Natural killer cell (primary cell): Measurements from ENCODE around the gene NAGLU. TPM values are rescaled to one million over a fixed set of nuclear protein-coding genes. Genes with fewer than 3 reads are reported as not detected.

ENCODE experiments used
- ATAC-seq, 3 donors: fragments of 150-1000 bp in 2 of 3; fragments of 200-7000 bp in 1 of 3; cut with Tn5 transposase; 1 replicate in 1 of 3; 2 replicates in 2 of 3; pipeline ENCODE4 v1.10.0; 2021; ENCODE audit warnings: mild to moderate bottlenecking in 2 of 3, moderate library complexity in 2 of 3
- DNase-seq, 2 donors: peaks; one replicate each; pipeline versions ENCODE4 v3.0.0 to v3.0.0-alpha.2; 2013 to 2021; ENCODE audit warnings: mixed read lengths in 1 of 2
- H3K27ac ChIP-seq: one replicate; pipeline ENCODE4 v1.5.1; 2013; ENCODE audit warnings: mild to moderate bottlenecking, low read length
- H3K27me3 ChIP-seq: one replicate; pipeline ENCODE4 v1.6.1; 2013; ENCODE audit warnings: low read length; ENCODE audit not compliant: control insufficient read depth, insufficient read depth
- H3K36me3 ChIP-seq: one replicate; pipeline ENCODE4 v1.6.1; 2013; ENCODE audit warnings: low read length; ENCODE audit not compliant: control insufficient read depth, insufficient read depth
- H3K4me1 ChIP-seq: one replicate; pipeline ENCODE4 v1.6.1; 2013; ENCODE audit warnings: low read length; ENCODE audit not compliant: control insufficient read depth, insufficient read depth
- H3K4me3 ChIP-seq: one replicate; pipeline ENCODE4 v1.5.1; 2013; ENCODE audit warnings: low read length
- H3K9me3 ChIP-seq: one replicate; pipeline ENCODE4 v1.6.1; 2013; ENCODE audit warnings: low read length; ENCODE audit not compliant: control insufficient read depth, insufficient read depth
- H3K27ac Mint-ChIP-seq, 2 donors: one replicate each; pipeline ENCODE4 v1.8.0; 2022; ENCODE audit warnings: mild to moderate bottlenecking in 2 of 2, mixed read lengths in 2 of 2, moderate library complexity in 1 of 2
- H3K27me3 Mint-ChIP-seq, 2 donors: one replicate each; pipeline ENCODE4 v1.8.0; 2022; ENCODE audit warnings: low read depth in 2 of 2, mixed read lengths in 2 of 2
- H3K36me3 Mint-ChIP-seq: one replicate; pipeline ENCODE4 v1.8.0; 2022; ENCODE audit warnings: mixed read lengths
- H3K4me1 Mint-ChIP-seq, 2 donors: one replicate each; pipeline ENCODE4 v1.8.0; 2022; ENCODE audit warnings: mixed read lengths in 2 of 2
- H3K4me3 Mint-ChIP-seq: one replicate; pipeline ENCODE4 v1.8.0; 2022; ENCODE audit warnings: mild to moderate bottlenecking, moderate library complexity, mixed read lengths
- H3K9me3 Mint-ChIP-seq, 2 donors: one replicate each; pipeline ENCODE4 v1.8.0; 2022; ENCODE audit warnings: mixed read lengths in 2 of 2
- WGBS: methylation state at CpG from one replicate; pipeline ENCODE4 v1.1.7; 2013; ENCODE audit warnings: missing lambda C conversion rate; ENCODE audit not compliant: insufficient coverage; 5-methylcytosine and 5-hydroxymethylcytosine counted together
- intact Hi-C: fragments of 100-400 bp; cut with micrococcal nuclease; formaldehyde crosslinking; loops from one replicate; pipeline ENCODE4 v1.14.2; 2022
- total RNA-seq, 4 donors: library from RNA; stranded (reverse); fragments of 120-200 nt in 1 of 4; gene quantifications; one replicate each; pipeline versions ENCODE4 v1.2.3 to v1.2.4, GENCODE V29; 2013 to 2022
- TF ChIP-seq, protein P1 (sequence below): fragments of 200-600 bp; IDR thresholded peaks from one replicate; pipeline ENCODE4 v1.8.0; 2022; ENCODE audit warnings: antibody characterized with exemption

NAGLU gene
- total RNA-seq, 3 donors from 2014 or later (not counting 1 experiment from before 2014, with no cell fraction given), result 34.8 to 44.3 (median 36.4) TPM

DNA sequence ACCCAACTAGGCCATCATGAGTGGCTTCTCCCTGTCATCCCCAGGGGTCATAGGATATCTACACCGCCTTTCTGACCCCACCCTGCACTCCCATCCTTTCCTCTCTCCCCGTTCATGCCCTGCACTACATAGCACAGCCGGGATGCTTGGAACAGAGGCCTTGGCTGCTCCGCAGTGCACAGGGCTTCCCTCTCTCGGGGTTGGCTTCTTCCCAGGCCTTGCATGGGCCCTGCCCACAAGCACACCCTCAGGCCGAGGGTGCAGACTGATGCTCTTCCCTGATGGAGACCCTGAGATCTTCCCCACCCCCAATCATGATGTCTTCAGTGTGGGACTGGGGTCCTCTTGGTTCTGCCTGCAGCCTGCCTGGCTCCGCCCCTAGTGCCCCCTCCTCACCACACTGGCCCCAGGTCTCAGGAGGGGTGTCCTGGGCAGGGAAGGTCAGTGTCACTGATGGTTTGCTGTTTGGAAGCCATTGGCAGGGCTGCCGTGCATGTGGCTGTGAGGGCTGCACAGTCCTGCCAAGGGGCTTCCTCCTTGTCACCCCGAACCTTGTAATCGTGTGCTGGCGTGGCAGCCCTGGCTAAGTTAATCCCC is 14.3 kb upstream of the NAGLU start:
- H3K4me3 Mint-ChIP-seq, result no peak overlapping the region
- no peak for DNase-seq
- intact Hi-C loops, result no loop called here

DNA sequence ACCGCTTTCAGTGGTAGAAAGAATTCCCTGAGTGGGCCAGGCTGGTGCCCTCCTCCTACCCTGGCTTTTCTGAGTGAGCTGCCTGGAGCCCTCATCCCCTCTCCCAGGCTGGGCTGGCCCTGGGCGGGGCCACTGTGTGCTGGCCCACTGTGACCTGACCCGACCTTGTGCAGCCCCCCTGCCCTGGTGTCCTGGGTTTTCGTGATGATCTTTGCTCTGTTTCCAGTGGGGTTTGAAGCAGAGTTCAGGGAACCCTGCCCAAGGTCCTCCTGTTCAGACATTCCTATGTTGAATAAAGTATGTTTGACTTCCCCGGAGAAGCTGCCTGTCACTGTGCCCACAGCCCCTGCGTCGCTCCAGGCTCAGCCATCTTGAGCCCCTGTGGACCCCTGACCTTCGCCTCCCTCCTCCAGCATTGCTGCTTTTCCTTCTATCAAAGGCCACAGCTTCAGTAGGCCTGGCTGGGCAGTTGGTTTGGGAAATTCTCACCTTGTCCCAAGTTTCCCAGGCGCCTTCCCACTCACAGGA is 13.7 kb upstream of the NAGLU start:
- 94% methylated on average over 9 of the region's 9 CpGs for WGBS
- peaks cover 9 to 14% of the 10 kb centered on the region in 2 donors for H3K4me1 Mint-ChIP-seq

More for the DNA sequence above, 14.3 kb upstream of the NAGLU start:
- Histone ChIP-seq H3K9me3 (no peaks in the 10 kb centered on the region), H3K4me1 (peaks cover 6% of the 10 kb centered on the region), H3K36me3 (no peaks in the 10 kb centered on the region), H3K27ac (no peak overlapping the region), H3K27me3 (no peaks in the 10 kb centered on the region), H3K4me3 (no peak overlapping the region)
- Mint-ChIP-seq H3K4me1 (peaks cover 6 to 12% of the 10 kb centered on the region in 2 donors), H3K9me3 (no peaks in the 10 kb centered on the region), H3K36me3 (no peaks in the 10 kb centered on the region), H3K27me3 (peaks cover 16 to 18% of the 10 kb centered on the region in 2 donors), H3K27ac (no peak overlapping the region)
- WGBS, result 97% methylated on average over 10 of the region's 11 CpGs
- TF ChIP-seq, protein P1, sequence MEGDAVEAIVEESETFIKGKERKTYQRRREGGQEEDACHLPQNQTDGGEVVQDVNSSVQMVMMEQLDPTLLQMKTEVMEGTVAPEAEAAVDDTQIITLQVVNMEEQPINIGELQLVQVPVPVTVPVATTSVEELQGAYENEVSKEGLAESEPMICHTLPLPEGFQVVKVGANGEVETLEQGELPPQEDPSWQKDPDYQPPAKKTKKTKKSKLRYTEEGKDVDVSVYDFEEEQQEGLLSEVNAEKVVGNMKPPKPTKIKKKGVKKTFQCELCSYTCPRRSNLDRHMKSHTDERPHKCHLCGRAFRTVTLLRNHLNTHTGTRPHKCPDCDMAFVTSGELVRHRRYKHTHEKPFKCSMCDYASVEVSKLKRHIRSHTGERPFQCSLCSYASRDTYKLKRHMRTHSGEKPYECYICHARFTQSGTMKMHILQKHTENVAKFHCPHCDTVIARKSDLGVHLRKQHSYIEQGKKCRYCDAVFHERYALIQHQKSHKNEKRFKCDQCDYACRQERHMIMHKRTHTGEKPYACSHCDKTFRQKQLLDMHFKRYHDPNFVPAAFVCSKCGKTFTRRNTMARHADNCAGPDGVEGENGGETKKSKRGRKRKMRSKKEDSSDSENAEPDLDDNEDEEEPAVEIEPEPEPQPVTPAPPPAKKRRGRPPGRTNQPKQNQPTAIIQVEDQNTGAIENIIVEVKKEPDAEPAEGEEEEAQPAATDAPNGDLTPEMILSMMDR, result no peak
- ATAC-seq, result no peak

DNA sequence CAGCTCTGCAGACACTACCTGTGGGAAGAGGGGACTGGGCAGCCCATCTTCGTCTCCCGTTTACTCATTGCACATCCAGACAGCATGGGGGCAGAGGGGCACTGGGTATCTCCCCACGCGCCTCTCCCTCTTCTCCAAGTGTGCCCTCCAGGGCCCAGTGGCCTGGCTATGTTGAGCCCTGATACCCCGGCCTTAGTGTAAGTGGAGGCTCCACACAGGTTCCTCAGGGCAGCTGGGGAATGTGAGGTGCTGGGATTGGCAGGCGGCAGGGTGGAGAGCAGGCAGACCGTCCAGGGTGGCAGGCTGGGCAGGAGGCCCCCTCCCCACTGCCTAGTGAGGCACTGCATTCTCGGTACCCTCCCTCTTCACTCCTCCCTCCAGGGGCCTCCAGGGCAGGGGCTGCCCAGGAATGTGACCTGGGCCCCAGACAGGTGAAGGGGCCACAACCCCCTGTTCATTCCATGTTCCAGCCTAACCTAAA is 13.2 kb upstream of the NAGLU start:
- no peak overlapping the region for H3K27ac ChIP-seq
- H3K4me3 ChIP-seq, result no peak overlapping the region
- Mint-ChIP-seq H3K27ac (no peak overlapping the region), H3K27me3 (peaks cover 16 to 17% of the 10 kb centered on the region in 2 donors), H3K9me3 (no peaks in the 10 kb centered on the region), H3K4me1 (peaks cover 7 to 13% of the 10 kb centered on the region in 2 donors), H3K4me3 (no peak overlapping the region), H3K36me3 (no peaks in the 10 kb centered on the region)
- no peak for ATAC-seq
- H3K27me3 ChIP-seq, result no peaks in the 10 kb centered on the region
- TF ChIP-seq, protein P1, result no peak
- H3K4me1 ChIP-seq, result peaks cover 8% of the 10 kb centered on the region
- no peaks in the 10 kb centered on the region for H3K9me3 ChIP-seq
- no peaks in the 10 kb centered on the region for H3K36me3 ChIP-seq
- intact Hi-C loops, result no loop called here
- 95% methylated on average over 8 of the region's 8 CpGs for WGBS
- no peak for DNase-seq

More for the DNA sequence above, 13.7 kb upstream of the NAGLU start:
- no peak overlapping the region for H3K4me3 ChIP-seq
- intact Hi-C loops, result no loop called here
- no peak for DNase-seq
- no peak overlapping the region for H3K27ac ChIP-seq
- TF ChIP-seq, protein P1, result no peak
- no peak for ATAC-seq
- Mint-ChIP-seq H3K4me3 (no peak overlapping the region), H3K27me3 (peaks cover 16 to 17% of the 10 kb centered on the region in 2 donors), H3K36me3 (no peaks in the 10 kb centered on the region), H3K27ac (no peak overlapping the region), H3K9me3 (no peaks in the 10 kb centered on the region)
- H3K36me3 ChIP-seq, result no peaks in the 10 kb centered on the region
- H3K4me1 ChIP-seq, result peaks cover 8% of the 10 kb centered on the region
- H3K9me3 ChIP-seq, result no peaks in the 10 kb centered on the region
- H3K27me3 ChIP-seq, result no peaks in the 10 kb centered on the region
